PFSK-1 (cell line): Measurements from ENCODE around the gene LAYN.

ENCODE experiments used
- POLR2AphosphoS5 ChIP-seq: IDR thresholded peaks from 2 replicates; pipeline ENCODE4 v1.6.1; 2012; ENCODE audit warnings: low read depth, mild to moderate bottlenecking, control low read depth, low read length, moderate library complexity
- REST ChIP-seq, 2 experiments: IDR thresholded peaks; 2 replicates each; pipeline versions ENCODE4 v1.6.1 to v1.8.0; 2011 to 2012; ENCODE audit warnings: low read depth in 2 of 2, low read length in 2 of 2, control low read depth in 1 of 2, inconsistent platforms in 1 of 2, mild to moderate bottlenecking in 1 of 2, moderate library complexity in 1 of 2; ENCODE audit not compliant: insufficient read depth in 1 of 2
- SIN3A ChIP-seq: IDR thresholded peaks from 2 replicates; pipeline ENCODE4 v1.6.1; 2012; ENCODE audit warnings: mild to moderate bottlenecking, low read length, moderate library complexity, borderline replicate concordance; ENCODE audit not compliant: insufficient read depth

- no peak for TF ChIP-seq POLR2AphosphoS5
- TF ChIP-seq SIN3A: no peak
- no peak for TF ChIP-seq REST (IDR thresholded peaks at IDR 0.05; ENCODE audit: insufficient read depth in 1 of 2, low read depth in 2 of 2, low read length in 2 of 2)
These were observed 41.0 kb upstream of the LAYN start for GRCh38 chr11:111499483-111499882.
